Endothelial cell of umbilical vein (primary cell): ENCODE measurements around the gene TRAPPC11. TPM values are rescaled to one million over a fixed set of nuclear protein-coding genes. Genes with fewer than 3 reads are reported as not detected.

Source experiments
- BruUV-seq: library from RNA; stranded (reverse); fragments of 400-500 nt; replicated peaks from 2 replicates; lab custom pipeline; 2021; lab: Mats Ljungman, UMichigan
- CTCF ChIA-PET: fragments of 300-600, 350-600 bp; sonication (Branson Sonifier 250); formaldehyde crosslinking; loops from one replicate; lab custom pipeline; 2021; ENCODE audit warnings: antibody characterized with exemption, inconsistent platforms; lab: Charles Lee
- POLR2A ChIA-PET: fragments of 300-600, 350-600 bp; sonication (Branson Sonifier 250); formaldehyde crosslinking; loops from one replicate; lab custom pipeline; 2021; ENCODE audit warnings: antibody characterized with exemption, inconsistent platforms; lab: Charles Lee
- DNase-seq: peaks from one replicate; pipeline ENCODE4 v3.0.0-alpha.2; 2011; ENCODE audit warnings: low read depth, low spot score
- FAIRE-seq: peaks from 2 replicates; lab custom pipeline; 2011; peaks lifted over from hg19 to GRCh38; lab: Jason Lieb, UNC
- H2AFZ ChIP-seq: 2 replicates; pipeline ENCODE4 v1.6.0; 2012; ENCODE audit warnings: low read depth, low read length, control low read depth, inconsistent platforms
- H3K27ac ChIP-seq: 2 replicates; pipeline ENCODE4 v1.5.1; 2011; ENCODE audit warnings: low read depth, mild to moderate bottlenecking, control low read depth, low read length, moderate library complexity; ENCODE audit not compliant: insufficient read depth
- H3K27me3 ChIP-seq, 2 experiments: 2 replicates each; pipeline versions ENCODE4 v1.6.0 to v1.6.1; 2011; ENCODE audit warnings: low read length in 2 of 2, mixed read lengths in 1 of 2; ENCODE audit not compliant: control insufficient read depth in 2 of 2, insufficient read depth in 2 of 2
- H3K36me3 ChIP-seq, 2 experiments: 2 replicates in 1 of 2; 3 replicates in 1 of 2; pipeline ENCODE4 v1.5.1; 2011; ENCODE audit warnings: low read length in 2 of 2, mild to moderate bottlenecking in 1 of 2, moderate library complexity in 1 of 2; ENCODE audit not compliant: control insufficient read depth in 2 of 2, insufficient read depth in 2 of 2; ENCODE audit errors: extremely low read depth in 1 of 2
- H3K4me1 ChIP-seq: 3 replicates; pipeline ENCODE4 v1.5.1; 2011; ENCODE audit warnings: mild to moderate bottlenecking, low read length; ENCODE audit not compliant: control insufficient read depth, insufficient read depth; ENCODE audit errors: extremely low read depth
- H3K4me2 ChIP-seq: 2 replicates; pipeline ENCODE4 v1.6.1; 2011; ENCODE audit warnings: low read length, control low read depth, mixed read lengths; ENCODE audit not compliant: insufficient read depth
- H3K4me3 ChIP-seq, 3 experiments: fragments of 200-600 bp in 1 of 3; sonication (generic), shearing (Covaris generic) in 1 of 3; replicated peaks in 1 of 3; 2 replicates each; pipeline ENCODE4 v1.5.1; 2011 to 2016; ENCODE audit warnings: control low read depth in 3 of 3, low read length in 3 of 3, mild to moderate bottlenecking in 2 of 3, inconsistent platforms in 1 of 3, low read depth in 1 of 3, moderate library complexity in 1 of 3; ENCODE audit not compliant: insufficient read depth in 1 of 3
- H3K79me2 ChIP-seq: 2 replicates; pipeline ENCODE4 v1.6.0; 2012; ENCODE audit warnings: low read length, inconsistent platforms; ENCODE audit not compliant: control insufficient read depth, insufficient read depth
- H3K9ac ChIP-seq: replicated peaks from 2 replicates; pipeline ENCODE3; 2011; ENCODE audit warnings: low read length, control low read depth; ENCODE audit not compliant: insufficient read depth; ENCODE audit errors: extremely low read depth
- H3K9me1 ChIP-seq: replicated peaks from 3 replicates; pipeline ENCODE4 v1.6.0; 2011; ENCODE audit warnings: mild to moderate bottlenecking, low read length; ENCODE audit not compliant: control insufficient read depth, insufficient read depth; ENCODE audit errors: extremely low read depth
- H3K9me3 ChIP-seq: replicated peaks from 2 replicates; pipeline ENCODE4 v1.5.1; 2012; ENCODE audit warnings: low read length, inconsistent platforms; ENCODE audit not compliant: control insufficient read depth, insufficient read depth
- H4K20me1 ChIP-seq: replicated peaks from 2 replicates; pipeline ENCODE3; 2011; ENCODE audit warnings: mild to moderate bottlenecking, low read length; ENCODE audit not compliant: control insufficient read depth, insufficient read depth; ENCODE audit errors: extremely low read depth
- CTCF ChIP-seq, 2 donors: IDR thresholded peaks; 1 replicate in 1 of 2; 2 replicates in 1 of 2; pipeline ENCODE4 v1.5.1; 2011; ENCODE audit warnings: low read length in 2 of 2, mild to moderate bottlenecking in 2 of 2, moderate library complexity in 2 of 2, control low read depth in 1 of 2, inconsistent platforms in 1 of 2, low read depth in 1 of 2; ENCODE audit not compliant: insufficient read depth in 1 of 2; ENCODE audit errors: extremely low read depth in 1 of 2
- EZH2 ChIP-seq: IDR thresholded peaks from 2 replicates; pipeline ENCODE4 v1.6.1; 2012; ENCODE audit warnings: borderline replicate concordance, low read depth, mild to moderate bottlenecking, moderate library complexity, low read length, inconsistent platforms; ENCODE audit not compliant: severe bottlenecking
- GATA2 ChIP-seq: IDR thresholded peaks from 2 replicates; pipeline ENCODE4 v1.7.0; 2011; ENCODE audit warnings: low read depth, mild to moderate bottlenecking, moderate library complexity, mixed read lengths, low read length; ENCODE audit not compliant: insufficient read length, insufficient read depth
- JUN ChIP-seq: IDR thresholded peaks from 2 replicates; pipeline ENCODE4 v1.6.1; 2011; ENCODE audit warnings: borderline replicate concordance, low read depth; ENCODE audit not compliant: insufficient read length, insufficient read depth
- MAX ChIP-seq: IDR thresholded peaks from 2 replicates; pipeline ENCODE4 v1.6.1; 2011; ENCODE audit not compliant: insufficient read depth, insufficient read length
- POLR2A ChIP-seq: IDR thresholded peaks from 2 replicates; pipeline ENCODE4 v1.6.1; 2012; ENCODE audit warnings: low read depth, mild to moderate bottlenecking, control low read depth, low read length
- dilution Hi-C: fragments of 300-500 bp; cut with MboI; formaldehyde crosslinking; loops from one replicate; pipeline ENCODE4 v1.15.0; 2019; ENCODE audit warnings: low sequenced_read_pairs; ENCODE audit not compliant: extremely low pct_ligation_motif_present
- intact Hi-C: fragments of 100-400 bp; cut with micrococcal nuclease; formaldehyde crosslinking; loops from one replicate; pipeline ENCODE4 v1.10.0; 2022
- polyA plus RNA-seq, 4 experiments: library from polyadenylated mRNA; depleted of rRNA in 3 of 4; stranded (reverse) in 3 of 4; unstranded in 1 of 4; fragments of >200 nt; gene quantifications; 2 replicates each; pipeline versions ENCODE4 v1.2.1 to v1.2.3, GENCODE V29; 2011 to 2012; ENCODE audit warnings: missing spikeins in 1 of 4
- total RNA-seq: library from RNA; stranded (reverse); gene quantifications from 2 replicates; pipeline ENCODE4 v1.2.3, GENCODE V29; 2021

TRAPPC11 gene
- total and polyA plus RNA-seq, 2 donors (not counting 3 experiments of a cell fraction or from before 2014, with no cell fraction given): 21.2 to 32.1 TPM

- Histone ChIP-seq H4K20me1 (no peaks in the 10 kb centered on the region), H2AFZ (no peak overlapping the region), H3K4me2 (no peak overlapping the region), H3K9me3 (no peaks in the 10 kb centered on the region), H3K4me3 (no peak overlapping the region), H3K27ac (no peak overlapping the region), H3K79me2 (no peaks in the 10 kb centered on the region), H3K27me3 (no peaks in the 10 kb centered on the region), H3K9me1 (no peaks in the 10 kb centered on the region), H3K36me3 (no peaks in the 10 kb centered on the region), H3K9ac (no peak overlapping the region), H3K4me1 (peaks cover 2% of the 10 kb centered on the region)
- intact Hi-C loops: no loop called here
- dilution Hi-C loops: no loop called here
- no TSS peak for BruUV-seq
- ChIA-PET CTCF (no interaction called here), POLR2A (interaction anchor here (0.7 kb wide), 1 partner anchor 1995 kb away, joined by 6 read pairs; no protein-coding TSS in a partner anchor)
- FAIRE-seq: no peak
- no peak for TF ChIP-seq EZH2
- no peak for DNase-seq
Observed at GRCh38 chr4:183718876-183719275, 59.8 kb downstream of the TRAPPC11 start.

GRCh38 chr4:183721207-183722081 is 62.4 kb downstream of the TRAPPC11 start:
- Histone ChIP-seq H3K9me1 (no peaks in the 10 kb centered on the region), H2AFZ (peak overlapping the region; percentile 71), H3K36me3 (no peaks in the 10 kb centered on the region), H3K9ac (no peak overlapping the region), H4K20me1 (no peaks in the 10 kb centered on the region), H3K4me3 (peak overlapping the region in 2 of 3 experiments; percentile 6 to 21), H3K27me3 (no peaks in the 10 kb centered on the region), H3K27ac (no peak overlapping the region), H3K9me3 (no peaks in the 10 kb centered on the region), H3K4me1 (peaks cover 2% of the 10 kb centered on the region), H3K79me2 (no peaks in the 10 kb centered on the region), H3K4me2 (peak overlapping the region; percentile 44)
- intact Hi-C loops (loop anchor here (1.0 to 10.0 kb wide), 4 partner anchors 186 to 443 kb away; partner anchors contain the start of gene STOX2), dilution Hi-C loops (no loop called here)
- TF ChIP-seq EZH2 (no peak), JUN (no peak), POLR2A (no peak), CTCF (IDR thresholded peaks at IDR 0.05; ENCODE audit: extremely low read depth in 1 of 2, insufficient read depth in 1 of 2, low read depth in 1 of 2, low read length in 2 of 2) (peak; percentile 62 to 82), GATA2 (no peak), MAX (no peak)
- DNase-seq (peak; percentile 68), FAIRE-seq (peak; percentile 77)
- POLR2A ChIA-PET: interaction anchor here (0.7 kb wide), 1 partner anchor 83 kb away, joined by 3 read pairs; no protein-coding TSS in a partner anchor
- BruUV-seq: no TSS peak
- CTCF ChIA-PET: interaction anchor here (0.6 to 1.6 kb wide), 10 partner anchors 9 to 446 kb away, joined by 3 to 6 read pairs (median 3); no protein-coding TSS in a partner anchor
